ENCODE results near the gene SLC2A1. TPM values are rescaled to one million over a fixed set of nuclear protein-coding genes. Genes with fewer than 3 reads are reported as not detected.
"Not testable (repeated sequence)": the region's sequence is repeated elsewhere in the genome, so short reads cannot be mapped to it uniquely, and the experiment has no call there.

Gene SLC2A1
- total RNA-seq, 1 donor from 2014 or later = 236 TPM

DNA sequence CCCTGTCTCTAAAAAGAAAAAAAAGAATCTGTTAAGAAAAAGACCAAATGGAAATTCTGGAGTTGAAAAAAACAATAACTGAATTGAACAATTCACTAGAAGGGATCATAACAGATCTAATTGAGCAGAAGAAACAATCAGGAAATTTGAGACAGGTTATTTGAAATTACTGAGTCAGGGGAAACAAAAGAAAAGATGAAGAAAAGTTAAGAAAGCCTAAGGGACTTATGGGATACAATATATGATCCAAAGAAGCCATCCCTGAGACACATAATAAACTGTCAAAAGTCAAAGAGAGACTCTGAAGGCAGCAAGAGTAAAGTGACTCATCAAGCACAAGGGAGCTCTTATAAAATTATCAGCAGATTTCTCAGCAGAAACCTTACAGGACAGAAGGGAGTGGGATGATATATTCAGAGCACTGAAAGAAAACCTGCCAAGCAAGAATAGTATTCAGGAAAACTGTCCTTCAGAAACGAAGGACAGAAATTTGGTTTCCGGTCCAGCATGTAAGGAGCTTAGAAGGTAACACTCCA lies 44.5 kb downstream of the SLC2A1 start:
- no peak overlapping the region for H3K27ac Mint-ChIP-seq (ENCODE audit: unreplicated experiment)
- no peak for DNase-seq (ENCODE audit: extremely low spot score, unreplicated experiment)
- H3K36me3 Mint-ChIP-seq (ENCODE audit: unreplicated experiment) = no peaks in the 10 kb centered on the region
- no peak overlapping the region for H3K4me3 Mint-ChIP-seq (ENCODE audit: unreplicated experiment)
- H3K9me3 Mint-ChIP-seq (ENCODE audit: unreplicated experiment) = peaks cover 3% of the 10 kb centered on the region
- TF ChIP-seq, protein P1, sequence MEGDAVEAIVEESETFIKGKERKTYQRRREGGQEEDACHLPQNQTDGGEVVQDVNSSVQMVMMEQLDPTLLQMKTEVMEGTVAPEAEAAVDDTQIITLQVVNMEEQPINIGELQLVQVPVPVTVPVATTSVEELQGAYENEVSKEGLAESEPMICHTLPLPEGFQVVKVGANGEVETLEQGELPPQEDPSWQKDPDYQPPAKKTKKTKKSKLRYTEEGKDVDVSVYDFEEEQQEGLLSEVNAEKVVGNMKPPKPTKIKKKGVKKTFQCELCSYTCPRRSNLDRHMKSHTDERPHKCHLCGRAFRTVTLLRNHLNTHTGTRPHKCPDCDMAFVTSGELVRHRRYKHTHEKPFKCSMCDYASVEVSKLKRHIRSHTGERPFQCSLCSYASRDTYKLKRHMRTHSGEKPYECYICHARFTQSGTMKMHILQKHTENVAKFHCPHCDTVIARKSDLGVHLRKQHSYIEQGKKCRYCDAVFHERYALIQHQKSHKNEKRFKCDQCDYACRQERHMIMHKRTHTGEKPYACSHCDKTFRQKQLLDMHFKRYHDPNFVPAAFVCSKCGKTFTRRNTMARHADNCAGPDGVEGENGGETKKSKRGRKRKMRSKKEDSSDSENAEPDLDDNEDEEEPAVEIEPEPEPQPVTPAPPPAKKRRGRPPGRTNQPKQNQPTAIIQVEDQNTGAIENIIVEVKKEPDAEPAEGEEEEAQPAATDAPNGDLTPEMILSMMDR (IDR thresholded peaks at IDR 0.05) = no peak
- no peaks in the 10 kb centered on the region for H3K4me1 Mint-ChIP-seq (ENCODE audit: unreplicated experiment)
- no peaks in the 10 kb centered on the region for H3K27me3 Mint-ChIP-seq (ENCODE audit: unreplicated experiment)

- DNase-seq (ENCODE audit: extremely low spot score, unreplicated experiment) = no peak
- Mint-ChIP-seq H3K9me3 (ENCODE audit: unreplicated experiment) (peaks cover 3% of the 10 kb centered on the region), H3K27ac (ENCODE audit: unreplicated experiment) (no peak overlapping the region), H3K4me3 (ENCODE audit: unreplicated experiment) (no peak overlapping the region), H3K27me3 (ENCODE audit: unreplicated experiment) (no peaks in the 10 kb centered on the region), H3K4me1 (ENCODE audit: unreplicated experiment) (no peaks in the 10 kb centered on the region), H3K36me3 (ENCODE audit: unreplicated experiment) (no peaks in the 10 kb centered on the region)
- TF ChIP-seq, protein P1 (IDR thresholded peaks at IDR 0.05) = peak; percentile 81
These were observed 45.1 kb downstream of the SLC2A1 start for GRCh38 chr1:42913426-42914091.

GRCh38 chr1:42910985-42911384 lies 47.7 kb downstream of the SLC2A1 start:
- Mint-ChIP-seq H3K9me3 (ENCODE audit: unreplicated experiment) (peaks cover 3% of the 10 kb centered on the region), H3K36me3 (ENCODE audit: unreplicated experiment) (no peaks in the 10 kb centered on the region), H3K27ac (ENCODE audit: unreplicated experiment) (no peak overlapping the region), H3K27me3 (ENCODE audit: unreplicated experiment) (no peaks in the 10 kb centered on the region), H3K4me1 (ENCODE audit: unreplicated experiment) (no peaks in the 10 kb centered on the region), H3K4me3 (ENCODE audit: unreplicated experiment) (no peak overlapping the region)
- no peak for DNase-seq (ENCODE audit: extremely low spot score, unreplicated experiment)
- TF ChIP-seq, protein P1 (IDR thresholded peaks at IDR 0.05) = no peak

GRCh38 chr1:42908046-42908445 lies 50.6 kb downstream of the SLC2A1 start:
- Mint-ChIP-seq H3K36me3 (ENCODE audit: unreplicated experiment) (no peaks in the 10 kb centered on the region), H3K27me3 (ENCODE audit: unreplicated experiment) (peaks cover 7% of the 10 kb centered on the region), H3K9me3 (ENCODE audit: unreplicated experiment) (no peaks in the 10 kb centered on the region), H3K4me3 (ENCODE audit: unreplicated experiment) (no peak overlapping the region), H3K4me1 (ENCODE audit: unreplicated experiment) (no peaks in the 10 kb centered on the region), H3K27ac (ENCODE audit: unreplicated experiment) (no peak overlapping the region)
- DNase-seq (ENCODE audit: extremely low spot score, unreplicated experiment) = no peak
- TF ChIP-seq, protein P1 (IDR thresholded peaks at IDR 0.05) = no peak

GRCh38 chr1:42904434-42904833 lies 54.2 kb downstream of the SLC2A1 start:
- Mint-ChIP-seq H3K27ac (ENCODE audit: unreplicated experiment) (no peak overlapping the region), H3K4me3 (ENCODE audit: unreplicated experiment) (no peak overlapping the region), H3K36me3 (ENCODE audit: unreplicated experiment) (no peaks in the 10 kb centered on the region), H3K9me3 (ENCODE audit: unreplicated experiment) (no peaks in the 10 kb centered on the region), H3K27me3 (ENCODE audit: unreplicated experiment) (peaks cover 33% of the 10 kb centered on the region), H3K4me1 (ENCODE audit: unreplicated experiment) (no peaks in the 10 kb centered on the region)
- TF ChIP-seq, protein P1 (IDR thresholded peaks at IDR 0.05) = no peak
- DNase-seq (ENCODE audit: extremely low spot score, unreplicated experiment) = no peak

DNA sequence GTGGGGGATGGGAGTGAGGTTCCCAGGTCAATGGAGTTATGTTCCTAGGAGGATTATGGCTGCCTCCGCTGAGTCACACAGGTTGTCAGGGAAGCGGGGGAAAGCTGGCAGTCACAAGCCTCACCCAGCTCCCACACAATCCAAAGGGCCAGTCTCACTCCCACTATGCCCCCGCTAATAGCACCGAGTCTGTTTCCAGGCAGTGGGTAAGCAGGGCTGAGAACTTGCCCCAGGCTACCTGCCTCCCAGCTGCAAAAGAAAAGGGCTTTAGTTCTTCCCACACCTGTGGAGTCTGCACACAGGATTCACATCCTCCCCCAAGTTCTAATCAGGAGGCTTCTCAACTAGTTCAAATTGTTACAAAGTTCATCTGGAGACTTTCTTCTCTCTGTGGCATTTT lies 58.7 kb downstream of the SLC2A1 start:
- H3K4me1 Mint-ChIP-seq (ENCODE audit: unreplicated experiment); H3K36me3 Mint-ChIP-seq (ENCODE audit: unreplicated experiment); H3K27ac Mint-ChIP-seq (ENCODE audit: unreplicated experiment); H3K4me3 Mint-ChIP-seq (ENCODE audit: unreplicated experiment); DNase-seq (ENCODE audit: extremely low spot score, unreplicated experiment): not testable (repeated sequence)
- peaks cover 70% of the 10 kb centered on the region for H3K27me3 Mint-ChIP-seq (ENCODE audit: unreplicated experiment)
- peaks cover 22% of the 10 kb centered on the region for H3K9me3 Mint-ChIP-seq (ENCODE audit: unreplicated experiment)
